Neural cell (in vitro differentiated cells): ENCODE data around the gene CAPN12. TPM values are rescaled to one million over a fixed set of nuclear protein-coding genes. Genes with fewer than 3 reads are reported as not detected.
"Not testable (repeated sequence)": the region's sequence is repeated elsewhere in the genome, so short reads cannot be mapped to it uniquely, and the experiment has no call there.

Experiments used
- H2AFZ ChIP-seq: fragments of 200-600, 300-800 bp; sonication (generic), shearing (Covaris generic); 2 replicates; pipeline ENCODE4 v1.6.0; 2014; ENCODE audit warnings: low read depth, mild to moderate bottlenecking, antibody characterized with exemption, low read length, moderate library complexity
- H3F3A ChIP-seq: fragments of 200-600 bp; shearing (Covaris generic); 2 replicates; pipeline ENCODE4 v1.6.1; 2016; ENCODE audit warnings: mild to moderate bottlenecking, moderate library complexity, mixed read lengths, antibody characterized with exemption, low read length; ENCODE audit not compliant: insufficient read depth, poor library complexity, severe bottlenecking
- H3K27ac ChIP-seq: fragments of 200-600, 300-800 bp; sonication (generic), shearing (Covaris generic); 2 replicates; pipeline ENCODE4 v1.5.1; 2014; ENCODE audit warnings: mild to moderate bottlenecking, low read length, moderate library complexity
- H3K27me3 ChIP-seq: fragments of 300-800, 200-600 bp; sonication (generic), shearing (Covaris generic); 2 replicates; pipeline ENCODE4 v1.6.0; 2014; ENCODE audit warnings: mild to moderate bottlenecking, low read depth, low read length, moderate library complexity; ENCODE audit not compliant: insufficient read depth
- H3K36me3 ChIP-seq: fragments of 300-800, 200-600 bp; sonication (generic), shearing (Covaris generic); 2 replicates; pipeline ENCODE4 v1.5.1; 2014; ENCODE audit warnings: mild to moderate bottlenecking, antibody characterized with exemption, low read length, moderate library complexity; ENCODE audit not compliant: insufficient read depth
- H3K4me2 ChIP-seq: fragments of 300-800, 200-600 bp; sonication (generic), shearing (Covaris generic); 2 replicates; pipeline ENCODE4 v1.6.0; 2014; ENCODE audit warnings: mild to moderate bottlenecking, low read length
- H3K4me3 ChIP-seq: fragments of 300-800, 200-600 bp; sonication (generic), shearing (Covaris generic); 2 replicates; pipeline ENCODE4 v1.5.1; 2014; ENCODE audit warnings: mild to moderate bottlenecking, low read length, moderate library complexity
- H3K79me2 ChIP-seq: fragments of 200-600 bp; shearing (Covaris generic); replicated peaks from 2 replicates; pipeline ENCODE4 v1.6.0; 2014; ENCODE audit warnings: mild to moderate bottlenecking, low read length, moderate library complexity; ENCODE audit not compliant: insufficient read depth
- H3K9ac ChIP-seq: fragments of 300-800, 200-600 bp; sonication (generic), shearing (Covaris generic); 2 replicates; pipeline ENCODE4 v1.6.1; 2016; ENCODE audit warnings: mild to moderate bottlenecking, low read length, mixed read lengths
- H3K9me2 ChIP-seq: fragments of 200-600 bp; shearing (Covaris generic); 2 replicates; pipeline ENCODE4 v1.6.1; 2016; ENCODE audit warnings: mild to moderate bottlenecking, low read length, mixed read lengths; ENCODE audit not compliant: insufficient read depth
- H3K9me3 ChIP-seq: fragments of 200-600, 300-800 bp; sonication (generic), shearing (Covaris generic); 2 replicates; pipeline ENCODE4 v1.6.1; 2016; ENCODE audit warnings: mild to moderate bottlenecking, mixed run types, low read length, moderate library complexity, mixed read lengths
- H4K20me1 ChIP-seq: fragments of 200-600 bp; shearing (Covaris generic); 2 replicates; pipeline ENCODE4 v1.6.1; 2016; ENCODE audit warnings: mild to moderate bottlenecking, mixed run types; ENCODE audit not compliant: insufficient read depth
- EP300 ChIP-seq: fragments of 450-650 bp; conservative IDR thresholded peaks from 2 replicates; pipeline ENCODE4 v1.6.1; 2014; ENCODE audit warnings: antibody characterized with exemption, mild to moderate bottlenecking, moderate library complexity; ENCODE audit not compliant: poor library complexity, severe bottlenecking
- EZH2 ChIP-seq: fragments of 200-600, 300-800 bp; shearing (Covaris generic), sonication (generic); IDR thresholded peaks from 2 replicates; pipeline ENCODE4 v1.6.1; 2014; ENCODE audit warnings: antibody characterized with exemption, low read length, borderline replicate concordance, mild to moderate bottlenecking; ENCODE audit not compliant: insufficient read depth, poor library complexity, severe bottlenecking
- MXI1 ChIP-seq: fragments of 450-650 bp; conservative IDR thresholded peaks from 2 replicates; pipeline ENCODE4 v1.6.1; 2014; ENCODE audit warnings: antibody characterized with exemption, mild to moderate bottlenecking; ENCODE audit not compliant: poor library complexity, severe bottlenecking
- POLR2AphosphoS5 ChIP-seq: IDR thresholded peaks from 2 replicates; pipeline ENCODE4 v1.6.1; 2012
- RAD21 ChIP-seq: fragments of 450-650 bp; conservative IDR thresholded peaks from 2 replicates; pipeline ENCODE4 v1.6.1; 2014; ENCODE audit warnings: antibody characterized with exemption, mild to moderate bottlenecking, moderate library complexity
- SMC3 ChIP-seq: fragments of 450-650 bp; conservative IDR thresholded peaks from 2 replicates; pipeline ENCODE4 v1.6.1; 2014; ENCODE audit warnings: antibody characterized with exemption, mild to moderate bottlenecking, moderate library complexity; ENCODE audit not compliant: poor library complexity
- TAF1 ChIP-seq: IDR thresholded peaks from 2 replicates; pipeline ENCODE4 v1.6.1; 2012; ENCODE audit warnings: low read depth
- polyA plus RNA-seq: library from polyadenylated mRNA; depleted of rRNA; stranded (reverse); fragments of >200 nt; gene quantifications from 2 replicates; pipeline ENCODE4 v1.2.3, GENCODE V29; 2014
- TF ChIP-seq, protein P1 (sequence below): IDR thresholded peaks from 2 replicates; pipeline ENCODE4 v1.6.1; 2012; ENCODE audit warnings: borderline replicate concordance
- TF ChIP-seq, protein P2 (sequence below): fragments of 450-650 bp; IDR thresholded peaks from 2 replicates; pipeline ENCODE4 v1.5.1; 2014; ENCODE audit warnings: antibody characterized with exemption, mild to moderate bottlenecking, moderate library complexity; ENCODE audit not compliant: poor library complexity, severe bottlenecking

Gene CAPN12
- polyA plus RNA-seq, 1 donor from 2014 or later: not detected

DNA sequence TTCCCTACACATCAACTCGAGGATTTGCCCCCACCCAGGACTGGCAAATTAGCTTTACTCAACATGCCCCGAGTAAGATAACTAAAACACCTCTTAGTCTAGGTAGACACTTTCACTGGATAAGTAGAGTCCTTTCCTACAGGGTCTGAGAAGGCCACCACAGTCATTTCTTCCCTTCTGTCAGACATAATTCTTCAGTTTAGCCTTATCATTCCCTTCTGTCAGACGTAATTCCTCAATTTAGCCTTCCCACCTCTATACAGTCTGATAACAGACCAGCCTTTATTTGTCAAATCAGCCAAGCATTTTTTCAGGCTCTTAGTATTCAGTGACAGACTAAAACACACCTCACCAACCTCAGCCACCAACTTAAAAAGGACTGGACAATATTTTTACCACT is 9.5 kb upstream of the CAPN12 start:
- H3K79me2 ChIP-seq, H3K27ac ChIP-seq, H3K9me2 ChIP-seq, H3K4me3 ChIP-seq, H2AFZ ChIP-seq, H3K36me3 ChIP-seq, H4K20me1 ChIP-seq, H3F3A ChIP-seq, H3K9me3 ChIP-seq, H3K9ac ChIP-seq, H3K27me3 ChIP-seq, H3K4me2 ChIP-seq: not testable (repeated sequence)

DNA sequence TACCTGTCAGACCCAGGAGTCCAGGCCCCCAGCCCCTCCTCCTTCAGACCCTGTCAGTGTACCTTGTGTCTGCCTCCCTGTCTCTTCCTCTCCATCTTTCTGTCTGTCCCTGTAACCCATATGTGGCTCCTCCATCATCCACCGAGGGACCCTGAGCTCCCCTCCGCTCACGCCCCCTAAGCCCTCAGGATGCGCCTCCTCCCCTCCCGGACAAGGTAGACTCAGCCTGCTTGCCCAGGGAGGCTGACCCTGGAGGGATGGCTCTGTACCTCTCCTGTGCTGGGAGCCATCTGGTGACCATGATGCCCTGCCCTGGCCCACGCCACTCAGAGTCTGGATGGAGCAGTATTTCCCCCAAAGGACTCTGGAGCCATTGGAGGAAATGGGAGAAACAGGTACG is 1.0 kb upstream of the CAPN12 start:
- H3K9me2 ChIP-seq: no peaks in the 10 kb centered on the region
- no peak overlapping the region for H3K4me2 ChIP-seq
- no peaks in the 10 kb centered on the region for H3K9me3 ChIP-seq
- no peak overlapping the region for H3K27ac ChIP-seq
- H3K36me3 ChIP-seq: no peaks in the 10 kb centered on the region
- no peaks in the 10 kb centered on the region for H3K79me2 ChIP-seq
- H3K4me3 ChIP-seq: no peak overlapping the region
- no peak overlapping the region for H3K9ac ChIP-seq
- no peak for TF ChIP-seq TAF1
- TF ChIP-seq, protein P1, sequence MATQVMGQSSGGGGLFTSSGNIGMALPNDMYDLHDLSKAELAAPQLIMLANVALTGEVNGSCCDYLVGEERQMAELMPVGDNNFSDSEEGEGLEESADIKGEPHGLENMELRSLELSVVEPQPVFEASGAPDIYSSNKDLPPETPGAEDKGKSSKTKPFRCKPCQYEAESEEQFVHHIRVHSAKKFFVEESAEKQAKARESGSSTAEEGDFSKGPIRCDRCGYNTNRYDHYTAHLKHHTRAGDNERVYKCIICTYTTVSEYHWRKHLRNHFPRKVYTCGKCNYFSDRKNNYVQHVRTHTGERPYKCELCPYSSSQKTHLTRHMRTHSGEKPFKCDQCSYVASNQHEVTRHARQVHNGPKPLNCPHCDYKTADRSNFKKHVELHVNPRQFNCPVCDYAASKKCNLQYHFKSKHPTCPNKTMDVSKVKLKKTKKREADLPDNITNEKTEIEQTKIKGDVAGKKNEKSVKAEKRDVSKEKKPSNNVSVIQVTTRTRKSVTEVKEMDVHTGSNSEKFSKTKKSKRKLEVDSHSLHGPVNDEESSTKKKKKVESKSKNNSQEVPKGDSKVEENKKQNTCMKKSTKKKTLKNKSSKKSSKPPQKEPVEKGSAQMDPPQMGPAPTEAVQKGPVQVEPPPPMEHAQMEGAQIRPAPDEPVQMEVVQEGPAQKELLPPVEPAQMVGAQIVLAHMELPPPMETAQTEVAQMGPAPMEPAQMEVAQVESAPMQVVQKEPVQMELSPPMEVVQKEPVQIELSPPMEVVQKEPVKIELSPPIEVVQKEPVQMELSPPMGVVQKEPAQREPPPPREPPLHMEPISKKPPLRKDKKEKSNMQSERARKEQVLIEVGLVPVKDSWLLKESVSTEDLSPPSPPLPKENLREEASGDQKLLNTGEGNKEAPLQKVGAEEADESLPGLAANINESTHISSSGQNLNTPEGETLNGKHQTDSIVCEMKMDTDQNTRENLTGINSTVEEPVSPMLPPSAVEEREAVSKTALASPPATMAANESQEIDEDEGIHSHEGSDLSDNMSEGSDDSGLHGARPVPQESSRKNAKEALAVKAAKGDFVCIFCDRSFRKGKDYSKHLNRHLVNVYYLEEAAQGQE: no peak
- no peak for TF ChIP-seq MXI1
- no peak for TF ChIP-seq EP300
- TF ChIP-seq EZH2: no peak
- TF ChIP-seq RAD21: no peak
- no peak for TF ChIP-seq POLR2AphosphoS5
- TF ChIP-seq SMC3: no peak
- TF ChIP-seq, protein P2, sequence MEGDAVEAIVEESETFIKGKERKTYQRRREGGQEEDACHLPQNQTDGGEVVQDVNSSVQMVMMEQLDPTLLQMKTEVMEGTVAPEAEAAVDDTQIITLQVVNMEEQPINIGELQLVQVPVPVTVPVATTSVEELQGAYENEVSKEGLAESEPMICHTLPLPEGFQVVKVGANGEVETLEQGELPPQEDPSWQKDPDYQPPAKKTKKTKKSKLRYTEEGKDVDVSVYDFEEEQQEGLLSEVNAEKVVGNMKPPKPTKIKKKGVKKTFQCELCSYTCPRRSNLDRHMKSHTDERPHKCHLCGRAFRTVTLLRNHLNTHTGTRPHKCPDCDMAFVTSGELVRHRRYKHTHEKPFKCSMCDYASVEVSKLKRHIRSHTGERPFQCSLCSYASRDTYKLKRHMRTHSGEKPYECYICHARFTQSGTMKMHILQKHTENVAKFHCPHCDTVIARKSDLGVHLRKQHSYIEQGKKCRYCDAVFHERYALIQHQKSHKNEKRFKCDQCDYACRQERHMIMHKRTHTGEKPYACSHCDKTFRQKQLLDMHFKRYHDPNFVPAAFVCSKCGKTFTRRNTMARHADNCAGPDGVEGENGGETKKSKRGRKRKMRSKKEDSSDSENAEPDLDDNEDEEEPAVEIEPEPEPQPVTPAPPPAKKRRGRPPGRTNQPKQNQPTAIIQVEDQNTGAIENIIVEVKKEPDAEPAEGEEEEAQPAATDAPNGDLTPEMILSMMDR: no peak
- H2AFZ ChIP-seq: no peak overlapping the region
- H3K27me3 ChIP-seq: no peaks in the 10 kb centered on the region
- no peaks in the 10 kb centered on the region for H3F3A ChIP-seq
- no peaks in the 10 kb centered on the region for H4K20me1 ChIP-seq

- Histone ChIP-seq H3K4me3 (no peak overlapping the region), H3K9me3 (no peaks in the 10 kb centered on the region), H3K9ac (no peak overlapping the region), H3K4me2 (no peak overlapping the region), H3K27me3 (no peaks in the 10 kb centered on the region), H3K79me2 (no peaks in the 10 kb centered on the region), H3K9me2 (no peaks in the 10 kb centered on the region), H2AFZ (no peak overlapping the region), H3K27ac (no peak overlapping the region), H4K20me1 (no peaks in the 10 kb centered on the region), H3F3A (no peaks in the 10 kb centered on the region), H3K36me3 (no peaks in the 10 kb centered on the region)
- TF ChIP-seq EZH2 (no peak), MXI1 (no peak), TAF1 (no peak), EP300 (no peak), POLR2AphosphoS5 (no peak), SMC3 (no peak), RAD21 (no peak)
- TF ChIP-seq, protein P2: no peak
- TF ChIP-seq, protein P1: no peak
Measured at GRCh38 chr19:38744874-38745273, 600 bp upstream of the CAPN12 start.
